Mesenchymal stem cell (in vitro differentiated cells and primary cell): ENCODE measurements around the gene SLC13A5.

Source experiments
- DNase-seq: peaks from one replicate; pipeline ENCODE4 v3.0.0-alpha.2; 2013
- H2AFZ ChIP-seq: one replicate; pipeline ENCODE4 v1.6.1; 2013; ENCODE audit warnings: low read depth, mild to moderate bottlenecking, control low read depth, inconsistent platforms, low read length, moderate library complexity
- H2AK5ac ChIP-seq: 2 replicates; pipeline ENCODE4 v1.6.1; 2013; ENCODE audit warnings: low read length, moderate library complexity, mild to moderate bottlenecking, inconsistent platforms; ENCODE audit not compliant: severe bottlenecking
- H2BK120ac ChIP-seq: one replicate; pipeline ENCODE4 v1.6.1; 2013; ENCODE audit warnings: low read depth, mild to moderate bottlenecking, inconsistent platforms, low read length, moderate library complexity
- H2BK12ac ChIP-seq, 2 experiments: one replicate each; pipeline ENCODE4 v1.6.1; 2013; ENCODE audit warnings: inconsistent platforms in 2 of 2, low read length in 2 of 2, mild to moderate bottlenecking in 2 of 2, moderate library complexity in 2 of 2, control low read depth in 1 of 2
- H2BK15ac ChIP-seq: one replicate; pipeline ENCODE4 v1.6.1; 2013; ENCODE audit warnings: mild to moderate bottlenecking, low read depth, inconsistent platforms; ENCODE audit not compliant: poor library complexity, severe bottlenecking
- H2BK5ac ChIP-seq: 2 replicates; pipeline ENCODE4 v1.6.1; 2013; ENCODE audit warnings: low read depth, mild to moderate bottlenecking, low read length, control low read depth, inconsistent platforms; ENCODE audit not compliant: poor library complexity, severe bottlenecking
- H3K14ac ChIP-seq, 2 experiments: one replicate each; pipeline ENCODE4 v1.6.1; 2013; ENCODE audit warnings: inconsistent platforms in 2 of 2, low read length in 2 of 2, control low read depth in 1 of 2, mild to moderate bottlenecking in 1 of 2, moderate library complexity in 1 of 2
- H3K18ac ChIP-seq, 2 experiments: one replicate each; pipeline ENCODE4 v1.6.1; 2013; ENCODE audit warnings: inconsistent platforms in 2 of 2, low read length in 2 of 2, control low read depth in 1 of 2, low read depth in 1 of 2, mild to moderate bottlenecking in 1 of 2
- H3K23ac ChIP-seq, 2 experiments: one replicate each; pipeline ENCODE4 v1.6.1; 2013; ENCODE audit warnings: inconsistent platforms in 2 of 2, low read length in 2 of 2, mild to moderate bottlenecking in 2 of 2, moderate library complexity in 2 of 2, control low read depth in 1 of 2
- H3K27ac ChIP-seq: 2 replicates; pipeline ENCODE4 v1.5.1; 2013; ENCODE audit warnings: mild to moderate bottlenecking, moderate library complexity, low read length, control low read depth, inconsistent platforms; ENCODE audit not compliant: poor library complexity, severe bottlenecking
- H3K27me3 ChIP-seq, 2 experiments: 2 replicates each; pipeline versions ENCODE4 v1.6.1 to v1.7.0; 2013; ENCODE audit warnings: low read length in 2 of 2, mild to moderate bottlenecking in 2 of 2, moderate library complexity in 2 of 2, control low read depth in 1 of 2, inconsistent platforms in 1 of 2; ENCODE audit not compliant: control insufficient read depth in 1 of 2, insufficient read depth in 1 of 2
- H3K36me3 ChIP-seq, 2 experiments: 2 replicates each; pipeline versions ENCODE4 v1.6.1 to v1.7.0; 2013; ENCODE audit warnings: low read length in 2 of 2, control low read depth in 1 of 2, inconsistent platforms in 1 of 2, low read depth in 1 of 2, mild to moderate bottlenecking in 1 of 2; ENCODE audit not compliant: insufficient read depth in 2 of 2, control insufficient read depth in 1 of 2
- H3K4ac ChIP-seq, 2 experiments: one replicate each; pipeline ENCODE4 v1.6.1; 2013; ENCODE audit warnings: inconsistent platforms in 2 of 2, low read length in 2 of 2, mild to moderate bottlenecking in 2 of 2, moderate library complexity in 2 of 2, control low read depth in 1 of 2, low read depth in 1 of 2
- H3K4me1 ChIP-seq: 2 replicates; pipeline ENCODE4 v1.6.1; 2013; ENCODE audit warnings: low read depth, low read length, control low read depth; ENCODE audit not compliant: control insufficient read depth, insufficient read depth
- H3K4me2 ChIP-seq: 2 replicates; pipeline ENCODE4 v1.6.1; 2013; ENCODE audit warnings: low read length, mild to moderate bottlenecking, inconsistent platforms; ENCODE audit not compliant: poor library complexity, severe bottlenecking
- H3K4me3 ChIP-seq, 2 experiments: 2 replicates each; pipeline versions ENCODE4 v1.5.1 to v1.7.0; 2013; ENCODE audit warnings: low read length in 2 of 2, mild to moderate bottlenecking in 2 of 2, control low read depth in 1 of 2, low read depth in 1 of 2; ENCODE audit not compliant: insufficient read depth in 1 of 2
- H3K79me1 ChIP-seq: replicated peaks from 2 replicates; pipeline ENCODE4 v1.6.1; 2013; ENCODE audit warnings: mild to moderate bottlenecking, control low read depth, low read length, inconsistent platforms; ENCODE audit not compliant: poor library complexity, severe bottlenecking
- H3K9ac ChIP-seq: 2 replicates; pipeline ENCODE4 v1.7.0; 2013; ENCODE audit warnings: mild to moderate bottlenecking, low read length, moderate library complexity
- H3K9me3 ChIP-seq: 2 replicates; pipeline ENCODE4 v1.7.0; 2013; ENCODE audit warnings: mild to moderate bottlenecking, low read length; ENCODE audit not compliant: control insufficient read depth
- H4K8ac ChIP-seq: one replicate; pipeline ENCODE4 v1.6.1; 2013; ENCODE audit warnings: inconsistent platforms, mild to moderate bottlenecking, low read length, moderate library complexity
- H4K91ac ChIP-seq: one replicate; pipeline ENCODE4 v1.6.1; 2013; ENCODE audit warnings: mild to moderate bottlenecking, low read length, inconsistent platforms
- WGBS: methylation state at CpG from one replicate; pipeline ENCODE4 v1.1.7; 2013; ENCODE audit warnings: mixed read lengths; 5-methylcytosine and 5-hydroxymethylcytosine counted together

Gene SLC13A5

GRCh38 chr17:6670571-6670970 is 42.6 kb downstream of the SLC13A5 start:
- H3K9me3 ChIP-seq, result no peaks in the 10 kb centered on the region
- no peak overlapping the region for H3K4ac ChIP-seq
- H2AK5ac ChIP-seq, result no peak overlapping the region
- no peak overlapping the region for H2BK15ac ChIP-seq
- H2BK120ac ChIP-seq, result no peak overlapping the region
- H3K4me1 ChIP-seq, result peaks cover 3% of the 10 kb centered on the region
- no peak overlapping the region for H3K23ac ChIP-seq
- DNase-seq, result no peak
- no peak overlapping the region for H3K18ac ChIP-seq
- H3K9ac ChIP-seq, result no peak overlapping the region
- peaks cover 16 to 44% of the 10 kb centered on the region in 2 experiments for H3K27me3 ChIP-seq
- WGBS, result 94% methylated on average over 8 of the region's 8 CpGs
- H3K4me2 ChIP-seq, result no peak overlapping the region
- no peak overlapping the region for H2BK5ac ChIP-seq
- H2AFZ ChIP-seq, result no peak overlapping the region
- H4K91ac ChIP-seq, result no peak overlapping the region
- no peak overlapping the region for H3K14ac ChIP-seq
- no peak overlapping the region for H3K4me3 ChIP-seq
- no peaks in the 10 kb centered on the region for H3K79me1 ChIP-seq
- no peaks in the 10 kb centered on the region for H3K36me3 ChIP-seq
- no peak overlapping the region for H2BK12ac ChIP-seq
- H4K8ac ChIP-seq, result no peak overlapping the region
- H3K27ac ChIP-seq, result no peak overlapping the region

DNA sequence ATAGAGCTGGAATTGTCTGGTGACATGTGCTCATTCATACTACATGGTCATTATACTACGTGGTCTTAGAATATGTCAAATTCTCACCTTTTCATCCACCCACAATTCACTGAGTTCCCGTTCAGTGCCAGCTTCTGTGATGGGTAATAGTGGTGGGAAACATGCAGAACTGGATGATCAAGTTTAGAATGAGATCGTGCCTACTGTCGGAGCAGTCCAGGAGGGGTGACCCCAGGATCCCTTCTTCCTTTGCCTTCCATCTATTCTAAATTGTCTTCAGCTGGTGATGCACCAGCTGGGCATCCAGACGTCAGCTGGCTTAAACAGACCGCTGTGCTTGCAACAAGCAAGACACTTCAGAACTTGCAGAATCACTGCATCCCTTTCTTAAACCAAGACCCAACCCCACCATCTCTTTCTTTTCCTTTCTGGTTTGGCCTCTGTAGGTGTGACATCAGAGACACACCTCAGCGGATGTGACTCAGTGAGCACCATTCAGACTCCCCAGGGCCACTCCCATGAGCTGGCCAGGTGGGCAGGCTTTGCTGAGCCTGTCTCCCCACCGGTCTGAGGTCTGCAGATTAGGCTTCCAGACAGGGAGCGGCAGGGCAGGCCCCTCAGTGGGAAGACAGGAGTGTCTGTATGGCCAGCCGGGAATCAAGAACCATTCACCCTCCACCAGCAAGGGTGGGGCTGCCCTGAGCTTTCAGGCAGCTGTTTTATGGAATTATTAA is 43.5 kb downstream of the SLC13A5 start:
- peaks cover 3% of the 10 kb centered on the region for H3K4me1 ChIP-seq
- H4K8ac ChIP-seq, result no peak overlapping the region
- H2AFZ ChIP-seq, result no peak overlapping the region
- H3K79me1 ChIP-seq, result no peaks in the 10 kb centered on the region
- H4K91ac ChIP-seq, result no peak overlapping the region
- peaks cover 16 to 45% of the 10 kb centered on the region in 2 experiments for H3K27me3 ChIP-seq
- H3K9me3 ChIP-seq, result no peaks in the 10 kb centered on the region
- no peak overlapping the region for H3K18ac ChIP-seq
- no peaks in the 10 kb centered on the region for H3K36me3 ChIP-seq
- no peak overlapping the region for H2BK15ac ChIP-seq
- DNase-seq, result no peak
- H3K4ac ChIP-seq, result no peak overlapping the region
- no peak overlapping the region for H2BK5ac ChIP-seq
- no peak overlapping the region for H3K4me3 ChIP-seq
- H3K27ac ChIP-seq, result no peak overlapping the region
- WGBS, result 57% methylated on average over 8 of the region's 10 CpGs
- no peak overlapping the region for H3K4me2 ChIP-seq
- no peak overlapping the region for H2AK5ac ChIP-seq
- no peak overlapping the region for H3K23ac ChIP-seq
- H3K9ac ChIP-seq, result no peak overlapping the region
- no peak overlapping the region for H2BK12ac ChIP-seq
- no peak overlapping the region for H3K14ac ChIP-seq
- no peak overlapping the region for H2BK120ac ChIP-seq

GRCh38 chr17:6668727-6669425 is 44.3 kb downstream of the SLC13A5 start:
- WGBS, result 81% methylated on average over 13 of the region's 14 CpGs

DNA sequence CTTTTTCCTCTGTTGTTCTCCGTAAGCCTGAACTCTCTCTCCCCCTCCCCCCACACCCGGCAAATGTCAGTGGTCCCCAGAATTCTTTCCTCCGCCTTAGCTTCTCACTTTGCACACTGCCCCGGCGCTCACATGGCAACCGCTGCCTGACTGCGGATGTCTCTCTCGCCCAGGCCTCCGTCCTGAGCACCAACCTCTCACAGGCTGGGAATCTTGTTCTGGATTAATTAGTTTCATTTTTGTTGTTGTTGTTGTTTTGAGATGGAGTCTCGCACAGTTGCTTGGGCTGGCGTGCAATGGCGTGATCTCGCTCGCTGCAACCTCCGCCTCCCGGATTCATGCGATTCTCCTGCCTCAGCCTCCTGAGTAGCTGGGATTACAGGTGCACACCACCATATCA is 45.0 kb downstream of the SLC13A5 start:
- H3K79me1 ChIP-seq, result no peaks in the 10 kb centered on the region
- WGBS, result 94% methylated on average over 17 of the region's 17 CpGs

More at GRCh38 chr17:6668727-6669425, 44.3 kb downstream of the SLC13A5 start:
- H2AK5ac ChIP-seq, result no peak overlapping the region
- H2AFZ ChIP-seq, result no peak overlapping the region
- peaks cover 3% of the 10 kb centered on the region for H3K4me1 ChIP-seq
- H2BK120ac ChIP-seq, result no peak overlapping the region
- H3K9ac ChIP-seq, result no peak overlapping the region
- no peak overlapping the region for H3K27ac ChIP-seq
- H3K9me3 ChIP-seq, result no peaks in the 10 kb centered on the region
- H3K4me2 ChIP-seq, result no peak overlapping the region
- no peak overlapping the region for H2BK5ac ChIP-seq
- H2BK15ac ChIP-seq, result no peak overlapping the region
- no peak overlapping the region for H2BK12ac ChIP-seq
- H3K23ac ChIP-seq, result no peak overlapping the region
- DNase-seq, result no peak
- H3K4me3 ChIP-seq, result no peak overlapping the region
- peaks cover 16 to 41% of the 10 kb centered on the region in 2 experiments for H3K27me3 ChIP-seq
- no peak overlapping the region for H3K4ac ChIP-seq
- H3K18ac ChIP-seq, result no peak overlapping the region
- H3K36me3 ChIP-seq, result no peaks in the 10 kb centered on the region
- H3K79me1 ChIP-seq, result no peaks in the 10 kb centered on the region
- H4K8ac ChIP-seq, result no peak overlapping the region
- H3K14ac ChIP-seq, result no peak overlapping the region
- no peak overlapping the region for H4K91ac ChIP-seq

More for the DNA sequence above, 45.0 kb downstream of the SLC13A5 start:
- no peak overlapping the region for H2BK12ac ChIP-seq
- H3K27ac ChIP-seq, result no peak overlapping the region
- no peak overlapping the region for H2BK5ac ChIP-seq
- H3K36me3 ChIP-seq, result no peaks in the 10 kb centered on the region
- H3K4me3 ChIP-seq, result no peak overlapping the region
- no peak for DNase-seq
- peaks cover 3% of the 10 kb centered on the region for H3K4me1 ChIP-seq
- H3K9ac ChIP-seq, result no peak overlapping the region
- no peaks in the 10 kb centered on the region for H3K9me3 ChIP-seq
- H2BK120ac ChIP-seq, result no peak overlapping the region
- no peak overlapping the region for H2AK5ac ChIP-seq
- no peak overlapping the region for H3K18ac ChIP-seq
- peaks cover 16 to 39% of the 10 kb centered on the region in 2 experiments for H3K27me3 ChIP-seq
- H4K91ac ChIP-seq, result no peak overlapping the region
- no peak overlapping the region for H3K4ac ChIP-seq
- H4K8ac ChIP-seq, result no peak overlapping the region
- H3K23ac ChIP-seq, result no peak overlapping the region
- H3K4me2 ChIP-seq, result no peak overlapping the region
- no peak overlapping the region for H2AFZ ChIP-seq
- no peak overlapping the region for H3K14ac ChIP-seq
- H2BK15ac ChIP-seq, result no peak overlapping the region
